NCI-H2196 (cell line): ENCODE data around the gene MXI1.
"Not testable (repeated sequence)": the region's sequence is repeated elsewhere in the genome, so short reads cannot be mapped to it uniquely, and the experiment has no call there.

ENCODE experiments used
- DNase-seq: peaks from one replicate; lab custom pipeline; 2025; ENCODE audit not compliant: unreplicated experiment; lab: John Stamatoyannopoulos, UW

MXI1 gene

GRCh38 chr10:110237894-110238480 is 30.6 kb downstream of the MXI1 start:
- no peak for DNase-seq

DNA sequence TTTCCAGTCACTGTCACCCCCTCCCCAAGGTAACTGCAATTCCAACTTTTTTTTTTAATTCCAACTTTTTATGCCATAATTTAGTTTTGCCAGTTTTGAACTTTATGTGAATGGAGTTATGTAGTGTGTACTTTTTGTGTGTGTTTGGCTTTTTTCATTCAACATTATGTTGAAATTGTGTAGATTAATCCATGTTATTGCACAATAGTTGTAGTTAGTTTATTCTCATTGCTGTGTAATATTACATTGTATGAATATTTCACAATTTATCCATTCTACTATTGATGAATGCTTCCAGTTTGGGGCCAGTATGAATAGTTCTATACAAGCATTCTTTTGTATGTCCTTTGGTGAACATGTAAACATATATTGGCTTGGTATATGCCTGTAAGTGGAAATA is 32.5 kb downstream of the MXI1 start:
- DNase-seq: no peak

- no peak for DNase-seq
These were observed 34.0 kb downstream of the MXI1 start for GRCh38 chr10:110241407-110241806.

DNA sequence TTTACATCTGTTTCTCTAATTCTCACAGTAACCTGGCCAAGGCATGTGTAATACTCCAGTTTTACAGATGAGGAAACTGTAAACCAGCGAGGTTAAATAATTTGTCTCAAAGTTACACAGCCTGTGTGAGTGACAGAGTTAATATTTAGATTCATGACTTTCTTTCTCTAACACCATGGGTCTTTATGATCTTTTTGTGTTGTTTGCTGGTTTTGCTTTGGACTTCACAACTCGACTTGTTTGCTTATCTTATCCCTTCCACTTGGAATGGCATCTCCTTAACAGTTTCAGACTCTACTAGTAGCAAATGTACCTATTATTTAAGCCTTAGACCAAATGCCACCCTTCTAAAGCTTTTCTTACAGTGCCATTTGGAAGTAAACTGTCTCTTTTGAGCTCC is 34.4 kb downstream of the MXI1 start:
- no peak for DNase-seq

DNA sequence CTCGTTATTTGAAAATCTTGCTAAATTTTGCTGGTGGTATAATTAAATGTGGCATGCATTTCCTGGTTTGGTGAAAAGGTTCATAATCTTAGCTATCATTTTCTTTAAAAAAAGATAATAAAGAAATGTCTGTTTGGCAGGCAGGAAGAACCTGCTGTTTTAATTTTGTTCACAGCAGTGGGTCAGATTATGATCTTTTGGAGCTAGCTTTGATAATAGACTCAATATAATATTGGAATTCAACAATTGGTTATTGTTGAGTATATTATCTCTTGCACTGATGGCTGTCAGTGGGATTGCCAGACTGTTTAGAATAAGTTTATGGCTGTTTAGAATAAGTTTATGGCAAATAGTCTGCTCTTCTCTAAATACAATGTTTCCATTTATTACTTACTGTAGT is 35.1 kb downstream of the MXI1 start:
- DNase-seq: no peak

DNA sequence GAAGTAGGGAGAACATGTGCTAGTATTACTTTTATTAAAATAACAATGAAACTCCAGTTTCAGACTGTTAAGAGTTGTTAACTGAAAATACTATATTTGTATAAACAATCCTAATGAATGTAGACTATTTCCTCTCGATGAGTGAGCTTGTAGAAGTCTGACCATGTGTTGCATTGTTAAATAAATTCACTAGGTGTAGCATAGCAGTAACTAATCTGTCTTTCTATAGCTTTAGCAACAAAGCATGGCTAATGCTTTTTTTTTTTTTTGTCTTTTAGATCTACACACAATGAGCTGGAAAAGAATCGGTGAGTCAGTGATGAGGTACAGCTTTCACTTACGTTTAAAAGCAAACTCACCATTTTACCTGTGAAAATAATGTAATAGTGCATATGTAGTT is 37.1 kb downstream of the MXI1 start:
- no peak for DNase-seq

DNA sequence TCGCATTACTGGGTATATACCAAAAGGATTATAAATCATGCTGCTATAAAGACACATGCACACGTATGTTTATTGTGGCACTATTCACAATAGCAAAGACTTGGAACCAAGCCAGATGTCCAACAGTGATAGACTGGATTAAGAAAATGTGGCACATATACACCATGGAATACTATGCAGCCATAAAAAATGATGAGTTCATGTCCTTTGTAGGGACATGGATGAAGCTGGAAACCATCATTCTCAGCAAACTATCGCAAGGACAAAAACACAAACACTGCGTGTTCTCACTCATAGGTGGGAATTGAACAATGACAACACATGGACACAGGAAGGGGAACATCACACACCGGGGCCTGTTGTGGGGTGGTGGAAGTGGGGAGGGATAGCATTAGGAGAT is 40.4 kb downstream of the MXI1 start:
- not testable (repeated sequence) for DNase-seq

GRCh38 chr10:110249489-110249888 is 42.1 kb downstream of the MXI1 start:
- not testable (repeated sequence) for DNase-seq

GRCh38 chr10:110251392-110251791 is 44.0 kb downstream of the MXI1 start:
- not testable (repeated sequence) for DNase-seq

DNA sequence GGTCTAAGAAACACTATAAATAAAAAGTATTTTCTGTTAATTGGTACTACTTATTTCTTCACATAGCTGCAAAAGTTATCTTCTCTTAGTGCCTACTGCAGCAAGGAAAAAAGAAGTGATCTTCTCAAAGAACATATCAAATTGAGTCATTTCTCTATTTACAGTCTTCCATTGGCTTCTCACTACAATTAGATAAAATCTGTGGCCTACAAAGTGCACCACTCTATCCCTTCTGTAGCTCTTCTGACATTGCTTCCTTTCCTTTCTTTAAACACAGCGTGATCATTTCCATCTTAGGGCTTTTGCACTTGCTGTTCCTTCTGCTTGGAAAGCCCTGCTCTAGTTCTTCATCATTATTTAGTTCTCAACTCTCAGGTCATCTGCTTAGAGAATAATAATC is 44.7 kb downstream of the MXI1 start:
- no peak for DNase-seq

GRCh38 chr10:110254467-110254866 is 47.1 kb downstream of the MXI1 start:
- no peak for DNase-seq

GRCh38 chr10:110258542-110258941 is 51.1 kb downstream of the MXI1 start:
- no peak for DNase-seq

DNA sequence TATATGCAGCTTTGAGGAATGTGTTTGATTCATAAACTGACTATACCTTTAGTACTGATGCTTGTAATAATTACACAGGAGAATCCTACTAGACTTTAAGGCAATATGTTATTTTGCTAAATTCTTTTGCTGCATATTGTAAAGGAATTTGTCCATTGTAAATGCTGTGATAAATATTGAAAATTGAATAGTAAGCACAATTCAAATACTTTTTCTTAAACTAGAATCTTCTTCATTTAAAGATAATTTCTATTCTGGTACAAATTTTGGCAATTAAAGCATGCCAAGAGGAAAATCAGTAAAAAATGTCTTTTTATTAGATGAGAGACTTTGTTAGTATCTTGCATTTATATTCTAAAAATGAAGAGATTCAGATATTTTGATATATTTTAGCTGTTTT is 51.9 kb downstream of the MXI1 start:
- DNase-seq: no peak

DNA sequence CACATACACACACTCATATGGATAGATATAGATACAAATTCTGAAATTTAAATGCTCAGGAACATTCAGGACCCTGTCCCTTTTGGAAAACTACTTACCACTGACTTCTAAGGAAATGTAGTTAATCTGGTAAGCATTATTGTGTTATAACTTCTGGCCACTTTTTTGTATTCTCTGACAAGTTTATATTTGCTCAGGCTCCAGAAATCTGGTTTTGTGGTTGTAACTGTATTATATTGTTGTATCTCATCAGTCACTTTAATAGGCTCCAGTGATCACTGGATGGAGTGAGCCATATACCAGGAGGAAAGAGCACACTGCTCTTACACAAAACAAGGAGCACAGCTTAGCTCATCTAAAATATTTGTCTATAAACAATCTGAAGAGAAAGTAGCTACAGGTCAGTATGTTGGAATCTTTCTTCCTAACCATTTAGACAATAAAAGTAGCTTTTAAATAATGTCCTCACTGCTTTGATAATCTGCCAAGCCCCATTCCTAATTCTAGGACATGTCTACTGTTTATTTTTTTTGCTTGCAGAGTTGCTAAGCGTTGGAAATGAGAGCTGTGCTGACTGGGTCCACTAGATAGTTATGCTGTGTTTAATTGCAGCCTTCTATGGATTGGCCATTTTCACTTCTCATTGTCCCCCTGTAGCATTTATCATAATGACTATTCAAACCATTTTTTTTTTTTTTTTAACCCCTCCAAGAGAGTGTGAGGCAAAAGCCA is 53.5 kb downstream of the MXI1 start:
- no peak for DNase-seq

GRCh38 chr10:110263164-110263563 is 55.8 kb downstream of the MXI1 start:
- no peak for DNase-seq

GRCh38 chr10:110265573-110266193 is 58.3 kb downstream of the MXI1 start:
- no peak for DNase-seq

- no peak for DNase-seq
These were observed 59.9 kb downstream of the MXI1 start for GRCh38 chr10:110267276-110267675.

DNA sequence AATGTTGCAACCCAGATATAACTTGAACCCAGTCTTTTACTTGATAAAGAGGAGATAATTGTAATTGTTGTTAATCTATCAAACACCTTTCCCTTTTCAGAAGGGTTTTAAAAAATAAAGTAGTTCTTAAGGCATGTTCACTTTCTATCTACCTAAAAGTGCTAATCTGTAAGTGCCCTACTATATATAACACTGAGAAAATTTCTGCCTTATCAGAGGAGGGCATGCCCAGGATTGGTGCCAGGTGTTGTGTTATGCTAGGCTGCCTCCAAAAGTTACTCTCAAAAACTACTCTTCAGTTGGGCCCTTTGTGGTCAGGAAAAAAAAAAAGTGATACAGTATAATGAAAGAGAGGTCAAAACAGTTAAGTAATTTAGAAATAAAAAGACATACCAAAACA is 61.0 kb downstream of the MXI1 start:
- DNase-seq: no peak

GRCh38 chr10:110268971-110269370 is 61.6 kb downstream of the MXI1 start:
- no peak for DNase-seq

- DNase-seq: no peak
These were observed 62.2 kb downstream of the MXI1 start for GRCh38 chr10:110269374-110270318.

DNA sequence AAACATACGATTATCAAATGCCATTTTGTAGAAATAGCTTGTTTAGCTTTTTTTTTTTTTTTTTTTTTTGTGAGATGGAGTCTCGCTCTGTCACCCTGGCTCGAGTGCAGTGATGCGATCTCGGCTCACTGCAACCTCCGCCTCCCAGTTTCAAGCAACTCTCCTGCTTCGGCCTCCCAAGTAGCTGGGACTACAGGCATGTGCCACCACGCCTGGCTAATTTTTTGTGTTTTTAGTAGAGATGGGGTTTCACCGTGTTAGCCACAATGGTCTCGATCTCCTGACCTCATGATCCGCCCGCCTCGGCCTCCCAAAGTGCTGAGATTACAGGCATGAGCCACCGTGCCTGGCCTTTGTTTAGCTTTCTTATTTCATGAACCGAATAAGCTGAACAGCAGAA is 65.6 kb downstream of the MXI1 start:
- not testable (repeated sequence) for DNase-seq
